IMR-90 (cell line): Measurements from ENCODE around the gene ANK3.

ENCODE experiments used
- BHLHE40 ChIP-seq: fragments of 150-350 bp; IDR thresholded peaks from 2 replicates; pipeline ENCODE4 v1.6.1; 2016; ENCODE audit warnings: mild to moderate bottlenecking, low read depth, low read length
- CEBPB ChIP-seq: IDR thresholded peaks from 2 replicates; pipeline ENCODE4 v1.6.1; 2012; ENCODE audit warnings: low read depth, low read length, improper control_type of control experiment
- CHD1 ChIP-seq: IDR thresholded peaks from 2 replicates; pipeline ENCODE4 v1.6.1; 2012; ENCODE audit warnings: low read depth, low read length, improper control_type of control experiment
- ELK1 ChIP-seq: fragments of 150-350 bp; IDR thresholded peaks from 2 replicates; pipeline ENCODE4 v1.6.1; 2016; ENCODE audit warnings: low read depth, mild to moderate bottlenecking, low read length, moderate library complexity, borderline replicate concordance
- FOS ChIP-seq: fragments of 150-350 bp; IDR thresholded peaks from 2 replicates; pipeline ENCODE4 v1.6.1; 2016; ENCODE audit warnings: low read depth, low read length
- MAFK ChIP-seq: IDR thresholded peaks from 2 replicates; pipeline ENCODE4 v1.6.1; 2012; ENCODE audit warnings: low read depth, low read length, improper control_type of control experiment
- MXI1 ChIP-seq: IDR thresholded peaks from 2 replicates; pipeline ENCODE4 v1.6.1; 2012; ENCODE audit warnings: low read depth, mild to moderate bottlenecking, low read length, moderate library complexity, borderline replicate concordance
- NFE2L2 ChIP-seq: fragments of 150-350 bp; IDR thresholded peaks from 2 replicates; pipeline ENCODE4 v1.6.1; 2016; ENCODE audit warnings: low read depth, mild to moderate bottlenecking, low read length
- POLR2A ChIP-seq: IDR thresholded peaks from 2 replicates; pipeline ENCODE4 v1.6.1; 2012; ENCODE audit warnings: mild to moderate bottlenecking, low read depth, low read length
- RAD21 ChIP-seq: IDR thresholded peaks from 2 replicates; pipeline ENCODE4 v1.6.1; 2012; ENCODE audit warnings: low read length, improper control_type of control experiment
- RFX5 ChIP-seq: IDR thresholded peaks from 2 replicates; pipeline ENCODE4 v1.8.0; 2012; ENCODE audit warnings: low read depth, mild to moderate bottlenecking, low read length, moderate library complexity
- SMC3 ChIP-seq: fragments of 150-350 bp; IDR thresholded peaks from 2 replicates; pipeline ENCODE4 v1.6.1; 2016; ENCODE audit warnings: low read depth, mild to moderate bottlenecking, antibody characterized with exemption, low read length, moderate library complexity
- TF ChIP-seq, protein P1 (sequence below): conservative IDR thresholded peaks from 2 replicates; pipeline ENCODE4 v1.5.1; 2012; ENCODE audit warnings: mild to moderate bottlenecking, low read depth, low read length, improper control_type of control experiment
- TF ChIP-seq, protein P2 (sequence below): fragments of 150-350 bp; IDR thresholded peaks from 2 replicates; pipeline ENCODE4 v1.6.1; 2017; ENCODE audit warnings: mild to moderate bottlenecking, antibody characterized with exemption, low read length, low read depth

- TF ChIP-seq CEBPB (no peak), NFE2L2 (no peak), FOS (no peak), POLR2A (no peak), BHLHE40 (no peak), RFX5 (no peak), CHD1 (no peak), RAD21 (no peak), MAFK (no peak), ELK1 (no peak), MXI1 (no peak), SMC3 (no peak)
- TF ChIP-seq, protein P1, sequence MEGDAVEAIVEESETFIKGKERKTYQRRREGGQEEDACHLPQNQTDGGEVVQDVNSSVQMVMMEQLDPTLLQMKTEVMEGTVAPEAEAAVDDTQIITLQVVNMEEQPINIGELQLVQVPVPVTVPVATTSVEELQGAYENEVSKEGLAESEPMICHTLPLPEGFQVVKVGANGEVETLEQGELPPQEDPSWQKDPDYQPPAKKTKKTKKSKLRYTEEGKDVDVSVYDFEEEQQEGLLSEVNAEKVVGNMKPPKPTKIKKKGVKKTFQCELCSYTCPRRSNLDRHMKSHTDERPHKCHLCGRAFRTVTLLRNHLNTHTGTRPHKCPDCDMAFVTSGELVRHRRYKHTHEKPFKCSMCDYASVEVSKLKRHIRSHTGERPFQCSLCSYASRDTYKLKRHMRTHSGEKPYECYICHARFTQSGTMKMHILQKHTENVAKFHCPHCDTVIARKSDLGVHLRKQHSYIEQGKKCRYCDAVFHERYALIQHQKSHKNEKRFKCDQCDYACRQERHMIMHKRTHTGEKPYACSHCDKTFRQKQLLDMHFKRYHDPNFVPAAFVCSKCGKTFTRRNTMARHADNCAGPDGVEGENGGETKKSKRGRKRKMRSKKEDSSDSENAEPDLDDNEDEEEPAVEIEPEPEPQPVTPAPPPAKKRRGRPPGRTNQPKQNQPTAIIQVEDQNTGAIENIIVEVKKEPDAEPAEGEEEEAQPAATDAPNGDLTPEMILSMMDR: no peak
- TF ChIP-seq, protein P2, sequence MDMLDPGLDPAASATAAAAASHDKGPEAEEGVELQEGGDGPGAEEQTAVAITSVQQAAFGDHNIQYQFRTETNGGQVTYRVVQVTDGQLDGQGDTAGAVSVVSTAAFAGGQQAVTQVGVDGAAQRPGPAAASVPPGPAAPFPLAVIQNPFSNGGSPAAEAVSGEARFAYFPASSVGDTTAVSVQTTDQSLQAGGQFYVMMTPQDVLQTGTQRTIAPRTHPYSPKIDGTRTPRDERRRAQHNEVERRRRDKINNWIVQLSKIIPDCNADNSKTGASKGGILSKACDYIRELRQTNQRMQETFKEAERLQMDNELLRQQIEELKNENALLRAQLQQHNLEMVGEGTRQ: no peak
Observed at GRCh38 chr10:60162631-60163030, 227.0 kb downstream of the ANK3 start.
